Heart left ventricle (tissue), 16 donors: ENCODE results near the gene NETO2. TPM values are rescaled to one million over a fixed set of nuclear protein-coding genes. Genes with fewer than 3 reads are reported as not detected.

Source experiments
- ATAC-seq, 4 donors: fragments of 200-7000 bp; cut with Tn5 transposase; one replicate each; pipeline ENCODE4 v1.9.1; 2020 to 2022; ENCODE audit warnings: moderate library complexity in 4 of 4, mild to moderate bottlenecking in 3 of 4, moderate number of reproducible peaks in 1 of 4
- DNase-seq, 5 donors: peaks; one replicate each; pipeline ENCODE4 v3.0.0-alpha.2; 2020
- H3K27ac ChIP-seq, 12 donors: fragments of 200-600 bp; sonication (generic) in 4 of 12; one replicate each; pipeline versions ENCODE4 v1.5.0 to v1.8.0; 2016 to 2022; ENCODE audit warnings: mild to moderate bottlenecking in 2 of 12
- H3K27me3 ChIP-seq, 9 donors: fragments of 200-600 bp; sonication (generic) in 2 of 9; one replicate each; pipeline versions ENCODE4 v1.5.1 to v1.8.0; 2016 to 2022; ENCODE audit warnings: mild to moderate bottlenecking in 3 of 9
- H3K36me3 ChIP-seq, 9 donors: fragments of 200-600 bp; sonication (generic) in 2 of 9; one replicate each; pipeline versions ENCODE4 v1.5.0 to v1.8.0; 2018 to 2022; ENCODE audit warnings: mild to moderate bottlenecking in 2 of 9
- H3K4me1 ChIP-seq, 12 donors: fragments of 200-600 bp; sonication (generic) in 4 of 12; one replicate each; pipeline versions ENCODE4 v1.5.0 to v1.8.0; 2016 to 2022; ENCODE audit warnings: mild to moderate bottlenecking in 3 of 12
- H3K4me3 ChIP-seq, 12 donors: fragments of 200-600 bp; sonication (generic) in 4 of 12; one replicate each; pipeline versions ENCODE4 v1.5.0 to v1.8.0; 2017 to 2022; ENCODE audit warnings: mild to moderate bottlenecking in 9 of 12, moderate library complexity in 4 of 12
- H3K9me3 ChIP-seq, 12 donors: fragments of 200-600 bp; sonication (generic) in 4 of 12; one replicate each; pipeline versions ENCODE4 v1.5.0 to v1.8.0; 2016 to 2022; ENCODE audit warnings: mild to moderate bottlenecking in 1 of 12
- CTCF ChIP-seq, 12 donors: fragments of 200-600 bp; sonication (generic) in 4 of 12; IDR thresholded peaks; one replicate each; pipeline versions ENCODE4 v1.5.0 to v1.8.0; 2018 to 2022; ENCODE audit warnings: antibody characterized with exemption in 12 of 12, mild to moderate bottlenecking in 5 of 12
- POLR2A ChIP-seq, 2 donors: fragments of 450-650 bp; IDR thresholded peaks; one replicate each; pipeline ENCODE4 v1.6.1; 2017; ENCODE audit warnings: antibody characterized with exemption in 2 of 2, mild to moderate bottlenecking in 2 of 2, moderate library complexity in 2 of 2
- WGBS, 4 donors: extraction: QIAGEN DNeasy Blood & Tissue Kit in 2 of 4; methylation state at CpG; one replicate each; pipeline versions ENCODE4 v1.1.5 to v1.1.7; 2013 to 2018; 5-methylcytosine and 5-hydroxymethylcytosine counted together
- intact Hi-C, 10 donors: fragments of 100-400 bp; cut with DNase I; formaldehyde crosslinking; loops; one replicate each; pipeline versions ENCODE4 v1.11.1 to v1.14.2; 2022
- polyA plus RNA-seq, 2 donors: library from polyadenylated mRNA; stranded (reverse); fragments of 200-250 nt; gene quantifications; one replicate each; pipeline ENCODE4 v1.2.3, GENCODE V29; 2013
- total RNA-seq, 9 donors: library from RNA; depleted of rRNA in 2 of 9; stranded (reverse); fragments of >200 nt in 2 of 9; fragmentation: NEBNext Ultra II Directional in 3 of 9; extraction: Animal tissue kit (Norgen Biotek cat#: 25700) in 3 of 9; gene quantifications; one replicate each; pipeline versions ENCODE4 v1.1.0 to v1.2.4, GENCODE V29; 2016 to 2023
- donor health status: ischemic (EF 13 %, LVEDD 7.1; RV severe dilation, severe dysfunction).
- donor health status: healthy with polysubstance abuse.
- donor health status: DM: no; HTN: yes; CAD: no.
- donor health status: DM: no; HTN: no; CAD: no.
- donor health status: ischemic (EF 25% LVEDD 6.9; RV normal size, moderate dysfunction).
- donor health status: ischemic (EF 25% LVEDD 5.7; RV mildly dilated, moderate dysfunction).
- donor health status: healthy.
- donor health status: DM: yes; HTN: yes; CAD: no.
- donor health status: ischemic (EF 35%, LVEDD 5.7; RV mildly dilated, moderate dysfunction).
- donor health status: nonischemic (EF 11% LVEDD 7.7; RV severe dilation, severe dysfunction).
- donor health status: DM: yes; HTN: yes; CAD: no.
- donor health status: PGD.
- donor health status: ischemic (EF 29% LVEDD 5.4; RV normal size, mild dysfunction).
- donor health status: nonischemic (EF 23%, LVEDD 6.1; RV moderate dilation, normal function).

The NETO2 gene
- total and polyA plus RNA-seq, 11 donors: 1.0 to 7.8 (median 2.3) TPM

- intact Hi-C loops: no loop called here
- H3K4me1 ChIP-seq: peaks cover 0 to 6% (median 0%) of the 10 kb centered on the region in 12 donors
- TF ChIP-seq CTCF (IDR thresholded peaks at IDR 0.05) (no peak), POLR2A (IDR thresholded peaks at IDR 0.05) (no peak)
- no peaks in the 10 kb centered on the region for H3K9me3 ChIP-seq
- DNase-seq (no peak), ATAC-seq (peak in 3 of 4 donors; percentile 36 to 48 (median 41))
- no peaks in the 10 kb centered on the region for H3K27me3 ChIP-seq
- WGBS, 4 donors: 48 to 55% (median 51%) methylated on average over 6 of the region's 6 CpGs
- peak overlapping the region in 3 of 12 donors; percentile 18 to 35 (median 26) for H3K27ac ChIP-seq
- H3K4me3 ChIP-seq: no peak overlapping the region
- no peaks in the 10 kb centered on the region for H3K36me3 ChIP-seq
Measured at GRCh38 chr16:47028767-47029377, 114.9 kb downstream of the NETO2 start.

Other genes with a start within 250 kb of the NETO2 start
- gene DNAJA2, start 170.3 kb downstream of the NETO2 start, total RNA-seq: 10 to 100 TPM; 58.5 to 92.6 (median 81.4) TPM
- 10 to 100 TPM; 46.5 to 67.7 TPM for gene DNAJA2, start 170.3 kb downstream of the NETO2 start, polyA plus RNA-seq